GM12891 (cell line): Measurements from ENCODE around the gene S100G.

Source experiments
- DNase-seq: peaks from one replicate; pipeline ENCODE4 v3.0.0; 2011; ENCODE audit warnings: low spot score; ENCODE audit not compliant: insufficient read length
- FAIRE-seq: peaks from 2 replicates; lab custom pipeline; 2011; peaks lifted over from hg19 to GRCh38; lab: Jason Lieb, UNC
- PAX5 ChIP-seq: IDR thresholded peaks from 2 replicates; pipeline ENCODE4 v1.6.1; 2011; ENCODE audit warnings: low read length, moderate library complexity, mild to moderate bottlenecking; ENCODE audit not compliant: insufficient read depth, severe bottlenecking
- POLR2A ChIP-seq: IDR thresholded peaks from 2 replicates; pipeline ENCODE4 v1.6.1; 2011; ENCODE audit warnings: low read depth, low read length, control low read depth
- POLR2AphosphoS5 ChIP-seq: IDR thresholded peaks from 2 replicates; pipeline ENCODE4 v1.6.1; 2011; ENCODE audit warnings: low read depth, low read length, control low read depth
- POU2F2 ChIP-seq: IDR thresholded peaks from 2 replicates; pipeline ENCODE4 v1.6.1; 2011; ENCODE audit warnings: low read depth, mild to moderate bottlenecking, control low read depth, low read length, moderate library complexity
- SPI1 ChIP-seq: IDR thresholded peaks from 2 replicates; pipeline ENCODE4 v1.6.1; 2011; ENCODE audit warnings: low read depth, low read length, control low read depth
- TAF1 ChIP-seq: IDR thresholded peaks from 2 replicates; pipeline ENCODE4 v1.6.1; 2011; ENCODE audit warnings: low read depth, low read length, control low read depth

Gene S100G

GRCh38 chrX:16643176-16643575 is 6.8 kb upstream of the S100G start:
- TF ChIP-seq POLR2AphosphoS5: no peak
- TF ChIP-seq SPI1: no peak
- TF ChIP-seq POLR2A: no peak
- no peak for TF ChIP-seq PAX5
- no peak for TF ChIP-seq TAF1
- TF ChIP-seq POU2F2: no peak
- DNase-seq (no peak), FAIRE-seq (no peak)

- DNase-seq (no peak), FAIRE-seq (no peak)
- no peak for TF ChIP-seq POLR2AphosphoS5
- TF ChIP-seq POLR2A: no peak
- no peak for TF ChIP-seq POU2F2
- no peak for TF ChIP-seq TAF1
- no peak for TF ChIP-seq PAX5
- no peak for TF ChIP-seq SPI1
Observed at GRCh38 chrX:16646366-16647138, 3.4 kb upstream of the S100G start.

GRCh38 chrX:16651391-16652024 is 1.6 kb downstream of the S100G start:
- DNase-seq: no peak
- FAIRE-seq: no peak
- no peak for TF ChIP-seq POU2F2
- no peak for TF ChIP-seq TAF1
- TF ChIP-seq SPI1: no peak
- TF ChIP-seq POLR2A: no peak
- TF ChIP-seq PAX5: no peak
- no peak for TF ChIP-seq POLR2AphosphoS5

GRCh38 chrX:16653424-16653823 is 3.5 kb downstream of the S100G start:
- TF ChIP-seq PAX5 (no peak), POLR2A (no peak)
- DNase-seq (no peak), FAIRE-seq (no peak)

- DNase-seq: no peak
- TF ChIP-seq POU2F2 (no peak), TAF1 (no peak), PAX5 (no peak)
- no peak for FAIRE-seq
Observed at GRCh38 chrX:16654093-16654492, 4.1 kb downstream of the S100G start.

- no peak for FAIRE-seq
- TF ChIP-seq POLR2A (no peak), PAX5 (no peak), SPI1 (no peak), POU2F2 (no peak), POLR2AphosphoS5 (no peak), TAF1 (no peak)
- no peak for DNase-seq
Observed at GRCh38 chrX:16658284-16658683, 8.3 kb downstream of the S100G start.

GRCh38 chrX:16659321-16659720 is 9.4 kb downstream of the S100G start:
- TF ChIP-seq POLR2AphosphoS5 (no peak), POLR2A (no peak), PAX5 (no peak), SPI1 (no peak), POU2F2 (no peak), TAF1 (no peak)
- DNase-seq: no peak
- FAIRE-seq: no peak

GRCh38 chrX:16661495-16661894 is 11.5 kb downstream of the S100G start:
- TF ChIP-seq PAX5: no peak
- no peak for TF ChIP-seq SPI1
- no peak for TF ChIP-seq POU2F2
- TF ChIP-seq POLR2AphosphoS5: no peak
- TF ChIP-seq TAF1: no peak
- no peak for TF ChIP-seq POLR2A
- no peak for FAIRE-seq
- no peak for DNase-seq

- TF ChIP-seq POLR2AphosphoS5: no peak
- no peak for TF ChIP-seq POU2F2
- no peak for TF ChIP-seq SPI1
- TF ChIP-seq POLR2A: no peak
- TF ChIP-seq TAF1: no peak
- TF ChIP-seq PAX5: no peak
- FAIRE-seq (no peak), DNase-seq (no peak)
Observed at GRCh38 chrX:16662402-16662801, 12.4 kb downstream of the S100G start.
